Subcutaneous adipose tissue (tissue), 4 donors: Measurements from ENCODE around the gene MRPL37. TPM values are rescaled to one million over a fixed set of nuclear protein-coding genes. Genes with fewer than 3 reads are reported as not detected.

Experiments used
- total RNA-seq, 4 donors: library from RNA; depleted of rRNA; stranded (reverse); fragments of >200 nt; gene quantifications; one replicate each; pipeline ENCODE4 v1.1.0, GENCODE V29; 2016
- TF ChIP-seq, protein P1 (sequence below): fragments of 450-650 bp; IDR thresholded peaks from one replicate; pipeline ENCODE4 v1.5.1; 2016; ENCODE audit warnings: low read depth, mild to moderate bottlenecking, control low read depth, antibody characterized with exemption, moderate library complexity

Gene MRPL37
- 10 to 100 TPM; 55.8 to 86.5 (median 56.9) TPM for total RNA-seq

DNA sequence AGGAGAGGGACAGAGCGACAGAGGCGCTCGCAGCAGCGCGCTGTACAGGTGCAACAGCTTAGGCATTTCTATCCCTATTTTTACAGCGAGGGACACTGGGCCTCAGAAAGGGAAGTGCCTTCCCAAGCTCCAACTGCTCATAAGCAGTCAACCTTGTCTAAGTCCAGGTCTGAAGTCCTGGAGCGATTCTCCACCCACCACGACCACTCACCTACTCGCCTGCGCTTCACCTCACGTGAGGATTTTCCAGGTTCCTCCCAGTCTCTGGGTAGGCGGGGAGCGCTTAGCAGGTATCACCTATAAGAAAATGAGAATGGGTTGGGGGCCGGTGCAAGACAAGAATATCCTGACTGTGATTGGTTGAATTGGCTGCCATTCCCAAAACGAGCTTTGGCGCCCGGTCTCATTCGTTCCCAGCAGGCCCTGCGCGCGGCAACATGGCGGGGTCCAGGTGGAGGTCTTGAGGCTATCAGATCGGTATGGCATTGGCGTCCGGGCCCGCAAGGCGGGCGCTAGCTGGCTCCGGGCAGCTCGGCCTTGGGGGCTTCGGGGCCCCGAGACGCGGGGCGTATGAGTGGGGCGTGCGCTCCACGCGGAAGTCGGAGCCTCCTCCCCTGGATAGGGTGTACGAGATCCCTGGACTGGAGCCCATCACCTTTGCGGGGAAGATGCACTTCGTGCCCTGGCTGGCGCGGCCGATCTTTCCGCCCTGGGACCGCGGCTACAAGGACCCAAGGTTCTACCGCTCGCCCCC is at the start of gene MRPL37, which contains the start of gene CYB5RL:
MRPL37 (plus strand) TSS at position 403 of the 754 bp plus-strand sequence; CDS start at position 480, 77 bp downstream.
CYB5RL (minus strand) TSS at position 266 of the 754 bp plus-strand sequence. CDS start 4,414 bp downstream, outside the sequence.
- TF ChIP-seq, protein P1, sequence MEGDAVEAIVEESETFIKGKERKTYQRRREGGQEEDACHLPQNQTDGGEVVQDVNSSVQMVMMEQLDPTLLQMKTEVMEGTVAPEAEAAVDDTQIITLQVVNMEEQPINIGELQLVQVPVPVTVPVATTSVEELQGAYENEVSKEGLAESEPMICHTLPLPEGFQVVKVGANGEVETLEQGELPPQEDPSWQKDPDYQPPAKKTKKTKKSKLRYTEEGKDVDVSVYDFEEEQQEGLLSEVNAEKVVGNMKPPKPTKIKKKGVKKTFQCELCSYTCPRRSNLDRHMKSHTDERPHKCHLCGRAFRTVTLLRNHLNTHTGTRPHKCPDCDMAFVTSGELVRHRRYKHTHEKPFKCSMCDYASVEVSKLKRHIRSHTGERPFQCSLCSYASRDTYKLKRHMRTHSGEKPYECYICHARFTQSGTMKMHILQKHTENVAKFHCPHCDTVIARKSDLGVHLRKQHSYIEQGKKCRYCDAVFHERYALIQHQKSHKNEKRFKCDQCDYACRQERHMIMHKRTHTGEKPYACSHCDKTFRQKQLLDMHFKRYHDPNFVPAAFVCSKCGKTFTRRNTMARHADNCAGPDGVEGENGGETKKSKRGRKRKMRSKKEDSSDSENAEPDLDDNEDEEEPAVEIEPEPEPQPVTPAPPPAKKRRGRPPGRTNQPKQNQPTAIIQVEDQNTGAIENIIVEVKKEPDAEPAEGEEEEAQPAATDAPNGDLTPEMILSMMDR, result no peak

DNA sequence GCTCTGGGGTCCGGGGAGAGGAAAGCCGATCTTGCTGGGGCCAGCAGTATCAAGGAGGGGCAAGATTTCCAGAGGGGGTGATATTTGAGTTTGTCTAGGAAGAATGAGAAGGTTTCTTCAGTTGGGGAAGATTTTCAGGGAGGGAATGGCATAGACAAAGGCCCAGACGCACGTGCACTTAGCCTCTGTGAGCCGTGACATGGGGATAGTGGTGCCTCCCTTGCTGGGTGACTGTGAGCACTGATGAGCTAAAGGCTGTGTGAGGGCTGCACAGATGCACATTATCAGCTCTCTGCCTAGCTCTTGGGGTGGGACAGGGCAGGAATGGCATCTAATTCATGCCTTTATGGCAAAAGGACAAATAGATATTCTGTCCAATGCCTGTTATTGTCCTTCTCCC is 49.0 kb upstream of the MRPL37 start:
- TF ChIP-seq, protein P1, result no peak

DNA sequence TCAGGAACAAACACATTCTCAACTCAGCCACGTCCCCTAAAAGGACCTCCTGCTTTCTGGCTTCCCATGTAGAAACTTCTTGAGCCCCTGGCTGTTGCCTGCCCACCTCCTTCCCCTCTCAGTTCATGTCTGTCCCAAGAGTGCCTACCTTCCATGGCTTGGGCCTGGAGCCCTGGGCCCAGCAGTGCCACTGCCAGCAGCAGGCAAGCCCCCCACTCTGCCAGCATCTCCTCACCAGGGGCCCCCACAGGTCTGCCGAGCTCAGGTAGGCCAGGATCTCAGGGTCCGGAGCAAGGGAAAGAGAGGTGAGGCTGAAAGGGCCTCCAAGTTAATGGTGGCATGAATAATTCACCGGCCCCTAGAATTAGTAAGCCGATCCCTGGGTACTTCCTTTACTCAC is 47.3 kb upstream of the MRPL37 start, which contains the start of gene CDCP2:
CDCP2 (minus strand) TSS at position 305 of the 400 bp plus-strand sequence; CDS start at position 227, 78 bp downstream.
- TF ChIP-seq, protein P1, result no peak

DNA sequence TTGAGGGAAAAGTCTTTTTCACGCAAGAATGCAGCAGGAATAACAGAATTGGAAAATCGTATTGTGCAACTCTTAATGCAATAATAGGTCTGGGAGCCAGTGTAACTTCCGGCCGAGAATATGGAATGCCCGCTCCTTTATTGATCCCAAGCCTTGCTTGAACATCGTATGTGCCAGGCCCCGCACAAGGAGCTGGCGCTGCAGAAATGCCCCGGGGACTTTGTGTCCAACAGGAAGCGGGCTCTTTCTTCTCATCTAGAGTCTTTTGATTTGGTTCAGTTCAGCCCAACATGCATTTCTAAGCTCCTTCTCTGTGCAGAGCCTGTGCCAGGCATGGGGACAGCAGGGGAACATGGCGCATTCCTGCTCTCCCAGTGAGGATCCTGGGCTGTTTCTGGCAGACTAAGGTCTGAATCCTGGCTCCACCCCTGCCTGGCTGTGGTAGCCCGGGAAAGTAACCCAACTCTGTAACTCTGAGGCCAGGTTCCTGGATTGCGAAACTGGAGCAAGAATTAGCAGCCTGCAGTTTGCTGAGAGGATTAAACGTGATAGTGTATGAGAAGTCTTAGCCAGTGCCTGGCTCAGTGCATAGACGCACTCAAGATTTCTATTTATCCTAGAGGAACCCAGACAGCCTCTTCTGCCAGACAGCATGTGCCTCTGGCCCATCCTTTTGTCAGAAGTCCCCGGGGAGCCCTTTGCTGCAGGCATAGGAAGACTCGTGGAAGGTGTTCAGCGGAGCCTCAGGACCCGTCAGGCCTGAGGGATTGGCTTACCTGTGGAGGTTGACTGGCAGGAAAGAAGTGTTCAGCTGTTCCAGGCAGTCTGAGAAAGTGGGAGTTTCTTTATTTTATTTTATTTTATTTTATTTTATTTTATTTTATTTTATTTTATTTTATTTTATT is 46.2 kb upstream of the MRPL37 start:
- TF ChIP-seq, protein P1, result no peak

DNA sequence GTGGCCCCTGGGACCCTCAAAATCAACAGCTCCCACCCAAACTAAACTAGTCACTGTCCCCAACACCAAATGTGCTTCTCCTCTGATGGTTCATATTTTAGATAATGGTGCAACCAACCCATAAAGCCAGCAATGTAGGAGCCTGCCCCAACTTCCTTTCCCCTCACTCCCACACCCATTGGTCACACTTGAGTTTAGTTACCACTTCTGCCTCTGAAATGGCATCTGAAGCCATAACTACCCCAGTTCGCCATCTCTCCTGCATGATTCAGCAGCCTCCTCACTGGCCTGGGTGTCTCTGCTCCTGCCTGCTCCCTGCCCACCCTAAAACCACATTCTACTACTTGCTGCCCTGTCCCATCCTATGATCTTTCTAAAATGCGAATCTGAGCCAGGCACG is 43.8 kb upstream of the MRPL37 start:
- TF ChIP-seq, protein P1, result no peak

DNA sequence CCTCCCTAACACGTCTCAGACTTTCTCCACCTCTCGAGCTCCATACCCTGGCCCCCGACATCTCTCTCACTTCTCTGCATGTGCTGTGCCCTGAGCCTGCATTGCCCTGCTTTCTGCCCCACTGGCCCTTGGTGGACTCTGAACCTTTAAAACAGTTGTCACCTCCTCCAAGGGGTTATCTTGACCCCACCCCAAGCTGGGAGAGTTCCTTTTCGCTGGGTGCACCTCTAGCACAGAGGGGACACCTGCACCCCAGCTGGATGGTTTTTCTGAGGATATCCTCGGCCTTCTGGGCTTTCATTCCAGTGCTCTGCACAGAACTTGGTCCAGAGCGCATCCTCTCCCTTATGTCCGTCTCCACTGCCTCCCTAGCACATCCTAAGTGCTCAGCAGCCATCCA is 43.0 kb upstream of the MRPL37 start:
- TF ChIP-seq, protein P1, result no peak

DNA sequence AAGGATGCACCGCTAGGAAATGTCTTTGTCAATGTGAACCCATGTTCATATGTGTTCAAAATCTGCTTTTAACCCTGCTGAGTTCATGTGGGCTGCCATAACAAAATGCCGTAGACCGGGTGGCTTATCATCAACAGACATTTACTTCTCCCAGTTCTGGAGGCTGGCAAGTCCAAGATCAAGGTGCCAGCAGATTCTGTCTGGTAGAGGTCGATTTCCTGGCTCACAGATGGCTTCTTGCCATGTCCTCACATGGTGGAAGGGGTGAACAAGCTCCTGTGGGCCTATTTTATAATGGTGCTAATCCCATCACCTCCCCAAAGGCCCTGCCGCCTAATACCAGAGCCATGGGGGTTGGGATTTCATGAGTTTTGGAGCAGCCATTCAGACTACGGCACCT is 42.6 kb upstream of the MRPL37 start:
- TF ChIP-seq, protein P1, result no peak
